WTC11 (cell line): ENCODE data around the gene LDLRAD4. TPM values are rescaled to one million over a fixed set of nuclear protein-coding genes. Genes with fewer than 3 reads are reported as not detected.
A peak's percentile ranks its signal among the peaks of the same experiment; 100 is the strongest.

ENCODE experiments used
- ATAC-seq: fragments of 200-7000 bp; cut with Tn5 transposase; 2 replicates; pipeline ENCODE4 v1.10.0; 2021; ENCODE audit warnings: mild to moderate bottlenecking, moderate library complexity
- CTCF ChIA-PET: fragments of 300-600 bp; sonication (Branson Sonifier 250); formaldehyde crosslinking; loops from one replicate; lab custom pipeline; 2021; ENCODE audit warnings: antibody characterized with exemption; lab: Charles Lee
- POLR2A ChIA-PET: fragments of 350-600 bp; sonication (Branson Sonifier 250); formaldehyde crosslinking; loops from one replicate; lab custom pipeline; 2021; ENCODE audit warnings: antibody characterized with exemption; lab: Charles Lee
- DNase-seq: peaks from one replicate; pipeline ENCODE4 v3.0.0; 2021; ENCODE audit warnings: low spot score
- H3K27ac Mint-ChIP-seq: 2 replicates; pipeline ENCODE4 v1.8.0; 2021; ENCODE audit warnings: mixed read lengths
- H3K27me3 Mint-ChIP-seq: 2 replicates; pipeline ENCODE4 v1.8.0; 2021; ENCODE audit warnings: low read depth, mild to moderate bottlenecking, moderate library complexity, mixed read lengths
- H3K36me3 Mint-ChIP-seq: 2 replicates; pipeline ENCODE4 v1.8.0; 2021; ENCODE audit warnings: mixed read lengths
- H3K4me1 Mint-ChIP-seq: 2 replicates; pipeline ENCODE4 v1.8.0; 2022; ENCODE audit warnings: mixed read lengths
- H3K4me3 Mint-ChIP-seq: 2 replicates; pipeline ENCODE4 v1.8.0; 2021; ENCODE audit warnings: mild to moderate bottlenecking, moderate library complexity, mixed read lengths
- H3K9me3 Mint-ChIP-seq: 2 replicates; pipeline ENCODE4 v1.8.0; 2021; ENCODE audit warnings: mixed read lengths
- ATF1 ChIP-seq: sonication (generic); formaldehyde crosslinking; IDR thresholded peaks from 2 replicates; pipeline ENCODE4 v1.8.1; 2023; ENCODE audit warnings: mild to moderate bottlenecking, moderate library complexity, missing genetic modification reagents
- EMX1 ChIP-seq: fragments of 250-450 bp; sonication (Bioruptor Pico); IDR thresholded peaks from 2 replicates; pipeline ENCODE4 v1.8.0; 2021; ENCODE audit warnings: mild to moderate bottlenecking
- JAZF1 ChIP-seq: fragments of 250-450 bp; sonication (Bioruptor Pico); IDR thresholded peaks from 2 replicates; pipeline ENCODE4 v1.9.0; 2021; ENCODE audit warnings: moderate library complexity, mild to moderate bottlenecking, inconsistent platforms
- NFE2L1 ChIP-seq: sonication (generic); formaldehyde crosslinking; IDR thresholded peaks from 2 replicates; pipeline ENCODE4 v1.8.1; 2023; ENCODE audit warnings: missing genetic modification reagents
- NFYB ChIP-seq: sonication (generic); formaldehyde crosslinking; conservative IDR thresholded peaks from 2 replicates; pipeline ENCODE4 v1.8.0; 2022; ENCODE audit warnings: low read depth, missing genetic modification reagents
- NR3C1 ChIP-seq: sonication (generic); formaldehyde crosslinking; conservative IDR thresholded peaks from 2 replicates; pipeline ENCODE4 v1.8.1; 2023; ENCODE audit warnings: low read depth, mild to moderate bottlenecking, missing genetic modification reagents
- SMAD3 ChIP-seq: sonication (generic); formaldehyde crosslinking; IDR thresholded peaks from 2 replicates; pipeline ENCODE4 v1.8.0; 2022; ENCODE audit warnings: missing genetic modification reagents, mild to moderate bottlenecking, borderline replicate concordance
- SMAD4 ChIP-seq: sonication (generic); formaldehyde crosslinking; IDR thresholded peaks from 2 replicates; pipeline ENCODE4 v1.8.0; 2022; ENCODE audit warnings: mild to moderate bottlenecking, missing genetic modification reagents
- SOX15 ChIP-seq: fragments of 250-450 bp; sonication (Bioruptor Pico); IDR thresholded peaks from 2 replicates; pipeline ENCODE4 v1.9.0; 2021; ENCODE audit warnings: mild to moderate bottlenecking
- TEAD1 ChIP-seq: sonication (generic); formaldehyde crosslinking; IDR thresholded peaks from 2 replicates; pipeline ENCODE4 v1.8.0; 2022; ENCODE audit warnings: mild to moderate bottlenecking, missing genetic modification reagents
- ZNF138 ChIP-seq: sonication (generic); formaldehyde crosslinking; conservative IDR thresholded peaks from 2 replicates; pipeline ENCODE4 v1.8.1; 2022; ENCODE audit warnings: mild to moderate bottlenecking, moderate library complexity, missing genetic modification reagents
- ZNF263 ChIP-seq: sonication (generic); formaldehyde crosslinking; IDR thresholded peaks from 2 replicates; pipeline ENCODE4 v1.8.1; 2022; ENCODE audit warnings: low read depth, mild to moderate bottlenecking, moderate library complexity, missing genetic modification reagents
- ZNF671 ChIP-seq: fragments of 250-450 bp; sonication (Bioruptor Pico); IDR thresholded peaks from 2 replicates; pipeline ENCODE4 v1.8.0; 2021; ENCODE audit warnings: mild to moderate bottlenecking
- total RNA-seq: library from RNA; stranded (reverse); gene quantifications from 3 replicates; pipeline ENCODE4 v1.2.3, GENCODE V29; 2021
- TF ChIP-seq, protein P1 (sequence below): sonication (generic); formaldehyde crosslinking; IDR thresholded peaks from 2 replicates; pipeline ENCODE4 v1.8.1; 2023; ENCODE audit warnings: mild to moderate bottlenecking, missing genetic modification reagents, moderate library complexity
- TF ChIP-seq, protein P2 (sequence below): sonication (generic); formaldehyde crosslinking; IDR thresholded peaks from 2 replicates; pipeline ENCODE4 v1.8.1; 2023; ENCODE audit warnings: mild to moderate bottlenecking, missing genetic modification reagents
- TF ChIP-seq, protein P3 (sequence below): sonication (generic); formaldehyde crosslinking; IDR thresholded peaks from 2 replicates; pipeline ENCODE4 v1.8.1; 2023; ENCODE audit warnings: mild to moderate bottlenecking, missing genetic modification reagents, moderate library complexity
- TF ChIP-seq, protein P4 (sequence below): fragments of 250-450 bp; sonication (Bioruptor Pico); IDR thresholded peaks from 2 replicates; pipeline ENCODE4 v1.9.0; 2021; ENCODE audit warnings: moderate library complexity, mild to moderate bottlenecking, inconsistent platforms, borderline replicate concordance
- TF ChIP-seq, protein P5 (sequence below): sonication (generic); formaldehyde crosslinking; IDR thresholded peaks from 2 replicates; pipeline ENCODE4 v1.8.0; 2022; ENCODE audit warnings: mild to moderate bottlenecking, missing genetic modification reagents
- TF ChIP-seq, protein P6 (sequence below): sonication (generic); formaldehyde crosslinking; IDR thresholded peaks from 2 replicates; pipeline ENCODE4 v1.8.1; 2022; ENCODE audit warnings: missing genetic modification reagents, borderline replicate concordance

The LDLRAD4 gene
- total RNA-seq, 1 experiment from 2014 or later: 6.2 TPM

DNA sequence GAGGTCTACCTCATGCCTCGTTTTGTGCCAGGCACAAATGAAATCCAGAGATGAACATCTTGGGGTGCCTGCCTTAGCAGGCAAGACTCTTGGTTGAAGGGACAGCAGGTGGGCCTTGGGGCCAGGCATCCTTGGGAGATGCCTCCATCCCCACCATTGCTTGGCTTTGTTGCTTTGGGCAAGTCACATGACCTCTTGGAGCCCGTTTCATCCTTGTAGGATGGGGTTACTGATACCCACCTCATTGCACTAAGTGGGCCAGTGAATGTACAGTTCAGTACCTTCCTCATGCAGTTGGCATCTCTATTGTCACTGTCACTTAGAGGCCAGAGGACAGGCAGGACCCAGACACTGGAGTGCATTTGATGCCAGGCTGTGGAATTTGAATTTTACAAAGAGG lies 195.5 kb downstream of the LDLRAD4 start:
- ChIA-PET CTCF (no interaction called here), POLR2A (no interaction called here)
- DNase-seq (no peak), ATAC-seq (no peak)
- Mint-ChIP-seq H3K4me1 (peaks cover 17% of the 10 kb centered on the region), H3K4me3 (no peak overlapping the region), H3K27me3 (no peaks in the 10 kb centered on the region; the same call in 1 of the 2 replicates), H3K9me3 (peaks cover 15% of the 10 kb centered on the region), H3K36me3 (peaks cover 4% of the 10 kb centered on the region), H3K27ac (no peak overlapping the region)
- no peak for TF ChIP-seq TEAD1 (CRISPR knock-in tag)
- no peak for TF ChIP-seq NFYB (CRISPR knock-in tag)
- no peak for TF ChIP-seq ZNF671 (CRISPR knock-in tag)
- no peak for TF ChIP-seq ATF1
- TF ChIP-seq SMAD3 (CRISPR knock-in tag): no peak
- TF ChIP-seq, protein P1, sequence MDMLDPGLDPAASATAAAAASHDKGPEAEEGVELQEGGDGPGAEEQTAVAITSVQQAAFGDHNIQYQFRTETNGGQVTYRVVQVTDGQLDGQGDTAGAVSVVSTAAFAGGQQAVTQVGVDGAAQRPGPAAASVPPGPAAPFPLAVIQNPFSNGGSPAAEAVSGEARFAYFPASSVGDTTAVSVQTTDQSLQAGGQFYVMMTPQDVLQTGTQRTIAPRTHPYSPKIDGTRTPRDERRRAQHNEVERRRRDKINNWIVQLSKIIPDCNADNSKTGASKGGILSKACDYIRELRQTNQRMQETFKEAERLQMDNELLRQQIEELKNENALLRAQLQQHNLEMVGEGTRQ: peak; percentile 59

DNA sequence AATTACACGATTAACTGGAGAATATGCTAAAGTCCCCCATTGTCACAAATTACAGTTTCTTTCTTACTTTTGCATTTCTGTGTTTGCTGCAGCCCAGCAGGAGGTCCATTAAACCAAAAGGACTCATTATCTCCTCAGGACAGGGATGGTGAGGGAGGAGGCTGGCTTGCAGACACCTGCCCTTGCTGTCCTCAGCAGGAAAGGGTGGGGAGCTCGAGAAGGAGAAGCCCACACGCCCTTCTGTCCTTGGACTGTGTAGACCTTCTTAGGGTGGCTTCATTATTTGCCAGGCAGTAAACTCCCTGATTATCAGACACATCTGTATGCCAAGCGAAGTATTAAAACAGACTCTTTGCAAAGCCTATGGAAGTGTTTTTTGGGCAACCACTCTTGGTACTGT lies 196.0 kb downstream of the LDLRAD4 start:
- DNase-seq (no peak), ATAC-seq (no peak)
- CTCF ChIA-PET: no interaction called here
- Mint-ChIP-seq H3K27ac (no peak overlapping the region), H3K4me1 (peaks cover 17% of the 10 kb centered on the region), H3K36me3 (peaks cover 4% of the 10 kb centered on the region), H3K4me3 (no peak overlapping the region), H3K27me3 (no peaks in the 10 kb centered on the region; the same call in 1 of the 2 replicates), H3K9me3 (peaks cover 15% of the 10 kb centered on the region)
- no peak for TF ChIP-seq JAZF1 (CRISPR knock-in tag)
- TF ChIP-seq NFE2L1 (CRISPR knock-in tag): no peak
- no peak for TF ChIP-seq SOX15 (CRISPR knock-in tag)
- TF ChIP-seq, protein P2, sequence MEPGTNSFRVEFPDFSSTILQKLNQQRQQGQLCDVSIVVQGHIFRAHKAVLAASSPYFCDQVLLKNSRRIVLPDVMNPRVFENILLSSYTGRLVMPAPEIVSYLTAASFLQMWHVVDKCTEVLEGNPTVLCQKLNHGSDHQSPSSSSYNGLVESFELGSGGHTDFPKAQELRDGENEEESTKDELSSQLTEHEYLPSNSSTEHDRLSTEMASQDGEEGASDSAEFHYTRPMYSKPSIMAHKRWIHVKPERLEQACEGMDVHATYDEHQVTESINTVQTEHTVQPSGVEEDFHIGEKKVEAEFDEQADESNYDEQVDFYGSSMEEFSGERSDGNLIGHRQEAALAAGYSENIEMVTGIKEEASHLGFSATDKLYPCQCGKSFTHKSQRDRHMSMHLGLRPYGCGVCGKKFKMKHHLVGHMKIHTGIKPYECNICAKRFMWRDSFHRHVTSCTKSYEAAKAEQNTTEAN (CRISPR knock-in tag): no peak
- TF ChIP-seq, protein P1: no peak
- no peak for TF ChIP-seq ZNF138 (CRISPR knock-in tag)
- TF ChIP-seq, protein P3, sequence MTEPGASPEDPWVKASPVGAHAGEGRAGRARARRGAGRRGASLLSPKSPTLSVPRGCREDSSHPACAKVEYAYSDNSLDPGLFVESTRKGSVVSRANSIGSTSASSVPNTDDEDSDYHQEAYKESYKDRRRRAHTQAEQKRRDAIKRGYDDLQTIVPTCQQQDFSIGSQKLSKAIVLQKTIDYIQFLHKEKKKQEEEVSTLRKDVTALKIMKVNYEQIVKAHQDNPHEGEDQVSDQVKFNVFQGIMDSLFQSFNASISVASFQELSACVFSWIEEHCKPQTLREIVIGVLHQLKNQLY (CRISPR knock-in tag): no peak
- TF ChIP-seq, protein P4, sequence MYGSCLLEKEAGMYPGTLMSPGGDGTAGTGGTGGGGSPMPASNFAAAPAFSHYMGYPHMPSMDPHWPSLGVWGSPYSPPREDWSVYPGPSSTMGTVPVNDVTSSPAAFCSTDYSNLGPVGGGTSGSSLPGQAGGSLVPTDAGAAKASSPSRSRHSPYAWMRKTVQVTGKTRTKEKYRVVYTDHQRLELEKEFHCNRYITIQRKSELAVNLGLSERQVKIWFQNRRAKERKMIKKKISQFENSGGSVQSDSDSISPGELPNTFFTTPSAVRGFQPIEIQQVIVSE: no peak
- TF ChIP-seq, protein P5, sequence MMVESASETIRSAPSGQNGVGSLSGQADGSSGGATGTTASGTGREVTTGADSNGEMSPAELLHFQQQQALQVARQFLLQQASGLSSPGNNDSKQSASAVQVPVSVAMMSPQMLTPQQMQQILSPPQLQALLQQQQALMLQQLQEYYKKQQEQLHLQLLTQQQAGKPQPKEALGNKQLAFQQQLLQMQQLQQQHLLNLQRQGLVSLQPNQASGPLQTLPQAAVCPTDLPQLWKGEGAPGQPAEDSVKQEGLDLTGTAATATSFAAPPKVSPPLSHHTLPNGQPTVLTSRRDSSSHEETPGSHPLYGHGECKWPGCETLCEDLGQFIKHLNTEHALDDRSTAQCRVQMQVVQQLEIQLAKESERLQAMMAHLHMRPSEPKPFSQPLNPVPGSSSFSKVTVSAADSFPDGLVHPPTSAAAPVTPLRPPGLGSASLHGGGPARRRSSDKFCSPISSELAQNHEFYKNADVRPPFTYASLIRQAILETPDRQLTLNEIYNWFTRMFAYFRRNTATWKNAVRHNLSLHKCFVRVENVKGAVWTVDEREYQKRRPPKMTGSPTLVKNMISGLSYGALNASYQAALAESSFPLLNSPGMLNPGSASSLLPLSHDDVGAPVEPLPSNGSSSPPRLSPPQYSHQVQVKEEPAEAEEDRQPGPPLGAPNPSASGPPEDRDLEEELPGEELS (CRISPR knock-in tag): no peak
- no peak for TF ChIP-seq ZNF263
- TF ChIP-seq, protein P6, sequence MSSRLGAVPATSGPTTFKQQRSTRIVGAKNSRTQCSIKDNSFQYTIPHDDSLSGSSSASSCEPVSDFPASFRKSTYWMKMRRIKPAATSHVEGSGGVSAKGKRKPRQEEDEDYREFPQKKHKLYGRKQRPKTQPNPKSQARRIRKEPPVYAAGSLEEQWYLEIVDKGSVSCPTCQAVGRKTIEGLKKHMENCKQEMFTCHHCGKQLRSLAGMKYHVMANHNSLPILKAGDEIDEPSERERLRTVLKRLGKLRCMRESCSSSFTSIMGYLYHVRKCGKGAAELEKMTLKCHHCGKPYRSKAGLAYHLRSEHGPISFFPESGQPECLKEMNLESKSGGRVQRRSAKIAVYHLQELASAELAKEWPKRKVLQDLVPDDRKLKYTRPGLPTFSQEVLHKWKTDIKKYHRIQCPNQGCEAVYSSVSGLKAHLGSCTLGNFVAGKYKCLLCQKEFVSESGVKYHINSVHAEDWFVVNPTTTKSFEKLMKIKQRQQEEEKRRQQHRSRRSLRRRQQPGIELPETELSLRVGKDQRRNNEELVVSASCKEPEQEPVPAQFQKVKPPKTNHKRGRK (CRISPR knock-in tag): no peak
- no peak for TF ChIP-seq EMX1 (CRISPR knock-in tag)
- TF ChIP-seq NR3C1 (CRISPR knock-in tag): no peak
- TF ChIP-seq SMAD4 (CRISPR knock-in tag): no peak
- POLR2A ChIA-PET: no interaction called here
